OCI-LY7 (cell line): ENCODE data around the gene FAIM2. TPM values are rescaled to one million over a fixed set of nuclear protein-coding genes. Genes with fewer than 3 reads are reported as not detected.

Experiments
- BruUV-seq: library from RNA; stranded (reverse); fragments of 400-500 nt; replicated peaks from 2 replicates; lab custom pipeline; 2021; lab: Mats Ljungman, UMichigan
- CTCF ChIA-PET: fragments of 300-600 bp; sonication (Branson Sonifier 250); formaldehyde crosslinking; loops from one replicate; lab custom pipeline; 2022; ENCODE audit warnings: antibody characterized with exemption; ENCODE audit not compliant: unreplicated experiment; lab: Charles Lee
- POLR2A ChIA-PET: fragments of 300-600 bp; sonication (Branson Sonifier 250); formaldehyde crosslinking; loops from one replicate; lab custom pipeline; 2022; ENCODE audit warnings: antibody characterized with exemption; lab: Charles Lee
- DNase-seq: peaks from one replicate; pipeline ENCODE4 v3.0.0-alpha.2; 2015; ENCODE audit warnings: low spot score
- H2AFZ ChIP-seq: fragments of 200-600 bp; sonication (generic), shearing (Covaris generic); 2 replicates; pipeline ENCODE4 v1.6.1; 2014; ENCODE audit warnings: mild to moderate bottlenecking, antibody characterized with exemption, low read length, moderate library complexity
- H3K27ac ChIP-seq: fragments of 200-600 bp; sonication (generic); 2 replicates; pipeline ENCODE4 v1.5.1; 2014; ENCODE audit warnings: mixed run types, low read depth, mild to moderate bottlenecking, moderate library complexity, low read length, inconsistent platforms; ENCODE audit not compliant: poor library complexity, severe bottlenecking
- H3K36me3 ChIP-seq: fragments of 200-600 bp; sonication (generic); 2 replicates; pipeline ENCODE4 v1.6.1; 2014; ENCODE audit warnings: mild to moderate bottlenecking, antibody characterized with exemption, low read length, moderate library complexity, mixed read lengths; ENCODE audit not compliant: insufficient read depth
- H3K4me1 ChIP-seq: fragments of 200-600 bp; sonication (generic); 2 replicates; pipeline ENCODE4 v1.5.1; 2014; ENCODE audit warnings: mild to moderate bottlenecking, low read length; ENCODE audit not compliant: insufficient read depth, poor library complexity, severe bottlenecking
- H3K4me2 ChIP-seq: fragments of 200-600 bp; sonication (generic); 2 replicates; pipeline ENCODE4 v1.6.1; 2014; ENCODE audit warnings: mild to moderate bottlenecking, low read length
- H3K4me3 ChIP-seq: fragments of 200-600 bp; sonication (generic); 2 replicates; pipeline ENCODE4 v1.5.1; 2014; ENCODE audit warnings: mild to moderate bottlenecking, low read depth, low read length; ENCODE audit not compliant: poor library complexity, severe bottlenecking
- H3K79me2 ChIP-seq: fragments of 200-600 bp; sonication (generic); 2 replicates; pipeline ENCODE4 v1.6.1; 2016; ENCODE audit warnings: low read depth, mild to moderate bottlenecking, low read length, moderate library complexity, mixed read lengths; ENCODE audit not compliant: insufficient read depth
- H3K9me2 ChIP-seq: fragments of 200-600 bp; sonication (generic); 2 replicates; pipeline ENCODE4 v1.6.1; 2016; ENCODE audit warnings: mild to moderate bottlenecking, low read length, mixed read lengths; ENCODE audit not compliant: insufficient read depth
- H3K9me3 ChIP-seq: fragments of 200-600 bp; sonication (generic); 2 replicates; pipeline ENCODE4 v1.6.1; 2014; ENCODE audit warnings: mild to moderate bottlenecking, mixed run types, low read length, mixed read lengths
- H4K20me1 ChIP-seq: fragments of 200-600 bp; sonication (generic); 2 replicates; pipeline ENCODE4 v1.6.1; 2014; ENCODE audit warnings: mild to moderate bottlenecking, antibody characterized with exemption, low read length, moderate library complexity, mixed read lengths; ENCODE audit not compliant: insufficient read depth
- CTCF ChIP-seq: fragments of 200-600 bp; sonication (generic); conservative IDR thresholded peaks from 2 replicates; pipeline ENCODE4 v1.5.1; 2014; ENCODE audit warnings: mild to moderate bottlenecking, antibody characterized with exemption, low read length, moderate library complexity, mixed read lengths
- EZH2phosphoT487 ChIP-seq: fragments of 200-600 bp; sonication (generic); IDR thresholded peaks from 2 replicates; pipeline ENCODE4 v1.6.1; 2018; ENCODE audit warnings: low read depth, borderline replicate concordance, mild to moderate bottlenecking, mixed run types, antibody characterized with exemption, low read length, moderate library complexity, mixed read lengths
- intact Hi-C: fragments of 100-400 bp; cut with micrococcal nuclease; formaldehyde crosslinking; loops from one replicate; pipeline ENCODE4 v1.10.0; 2022; ENCODE audit not compliant: unreplicated experiment
- total RNA-seq, 2 experiments: library from RNA; depleted of rRNA in 1 of 2; stranded (reverse); fragments of >200 nt in 1 of 2; shearing (Covaris generic) in 1 of 2; gene quantifications; 2 replicates each; pipeline ENCODE4 v1.2.3, GENCODE V29; 2014 to 2022

FAIM2 gene
- total RNA-seq, 2 experiments from 2014 or later = 0.10 TPM; not detected in 1

DNA sequence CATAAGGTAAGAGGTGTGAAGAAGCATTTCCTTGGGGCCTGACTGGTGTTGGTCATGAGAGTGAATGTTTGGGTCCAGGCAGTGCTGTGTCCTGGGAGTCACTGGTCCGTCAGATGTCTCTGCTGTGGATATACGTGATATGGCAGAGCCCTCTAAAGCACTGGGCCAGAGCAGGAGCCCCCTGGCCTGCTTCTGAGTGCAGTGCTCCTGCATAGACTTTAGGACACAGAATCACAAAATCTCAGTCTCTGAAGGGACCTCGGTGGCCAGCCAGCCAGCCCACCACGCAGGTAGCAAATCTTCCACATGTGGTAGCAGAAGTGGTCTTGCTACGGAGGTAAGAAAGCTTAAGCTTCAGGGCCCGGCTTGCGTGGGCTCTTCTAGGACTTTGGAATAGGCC is 28.3 kb upstream of the FAIM2 start:
- no peak overlapping the region for H2AFZ ChIP-seq
- ChIA-PET CTCF (no interaction called here), POLR2A (interaction anchor here (0.6 kb wide), 1 partner anchor 46 kb away, joined by 4 read pairs; no protein-coding TSS in a partner anchor)
- TF ChIP-seq CTCF (no peak), EZH2phosphoT487 (no peak)
- no peaks in the 10 kb centered on the region for H3K9me3 ChIP-seq
- no peaks in the 10 kb centered on the region for H4K20me1 ChIP-seq
- H3K36me3 ChIP-seq = no peaks in the 10 kb centered on the region
- no peaks in the 10 kb centered on the region for H3K9me2 ChIP-seq
- no peak overlapping the region for H3K27ac ChIP-seq
- no peak for DNase-seq
- no peak overlapping the region for H3K4me3 ChIP-seq
- BruUV-seq = no TSS peak
- intact Hi-C loops = no loop called here
- no peaks in the 10 kb centered on the region for H3K79me2 ChIP-seq
- no peaks in the 10 kb centered on the region for H3K4me1 ChIP-seq
- no peak overlapping the region for H3K4me2 ChIP-seq

DNA sequence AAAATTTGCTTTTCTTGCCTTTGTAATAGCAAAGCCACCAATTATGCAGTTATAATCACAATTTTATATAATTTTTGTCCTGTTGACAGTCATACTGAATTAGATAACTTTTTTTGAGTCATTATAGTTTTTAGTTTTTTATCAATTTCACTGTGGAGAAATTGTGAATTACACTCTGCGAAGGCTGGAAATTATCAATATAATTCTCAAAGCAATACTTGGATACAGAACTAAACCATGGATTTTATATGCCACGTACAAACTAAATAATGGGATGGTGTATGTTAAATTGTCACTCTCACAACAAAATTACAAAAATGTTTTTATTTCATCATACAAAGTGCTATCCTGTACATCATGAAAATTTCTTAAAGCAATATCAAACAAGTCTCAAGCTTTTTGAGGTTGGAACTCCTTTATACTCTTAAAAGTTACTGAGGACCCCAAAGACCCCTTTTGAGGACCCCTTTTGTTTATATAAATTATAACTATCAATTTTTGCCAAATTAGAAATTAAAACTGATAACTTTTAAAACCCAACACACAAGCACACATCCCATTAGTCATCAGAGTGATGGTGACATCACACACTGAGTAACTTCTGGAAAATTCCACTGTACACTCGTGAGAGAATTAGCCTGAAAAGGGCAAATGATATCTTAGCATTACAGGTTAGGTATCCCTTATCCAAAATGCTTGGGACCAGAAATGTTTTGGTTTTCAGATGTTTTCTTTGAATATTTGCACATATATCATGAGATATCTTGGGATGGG is 27.0 kb upstream of the FAIM2 start:
- Histone ChIP-seq H3K4me3 (no peak overlapping the region), H4K20me1 (no peaks in the 10 kb centered on the region), H3K9me2 (no peaks in the 10 kb centered on the region), H3K36me3 (no peaks in the 10 kb centered on the region), H3K79me2 (no peaks in the 10 kb centered on the region), H3K4me1 (no peaks in the 10 kb centered on the region), H3K27ac (no peak overlapping the region), H2AFZ (no peak overlapping the region), H3K9me3 (no peaks in the 10 kb centered on the region), H3K4me2 (no peak overlapping the region)
- intact Hi-C loops = no loop called here
- ChIA-PET CTCF (no interaction called here), POLR2A (no interaction called here)
- no peak for TF ChIP-seq EZH2phosphoT487
- TF ChIP-seq CTCF = no peak
- DNase-seq = no peak
- BruUV-seq = no TSS peak

DNA sequence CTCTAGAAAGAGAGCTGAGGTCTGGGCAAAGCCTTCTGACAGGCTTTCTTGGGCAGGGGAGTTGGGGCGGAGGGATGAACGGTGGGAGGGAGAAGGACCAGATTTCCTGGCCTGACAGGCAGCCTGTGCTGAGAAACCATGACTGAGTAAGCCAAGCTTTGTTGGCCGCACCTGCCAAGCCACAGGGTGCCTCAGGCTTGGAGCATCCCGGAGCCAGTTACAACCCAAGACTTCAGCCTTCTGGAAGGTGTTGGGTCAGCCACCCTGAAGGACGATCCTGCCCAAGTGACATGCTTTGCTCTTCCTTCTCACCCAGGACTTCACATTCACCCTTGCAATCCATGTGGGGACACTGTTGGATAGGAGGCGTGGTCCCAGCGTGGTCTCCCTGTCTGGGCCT is 25.9 kb upstream of the FAIM2 start:
- Histone ChIP-seq H2AFZ (no peak overlapping the region), H3K79me2 (no peaks in the 10 kb centered on the region), H3K4me1 (no peaks in the 10 kb centered on the region), H3K4me2 (no peak overlapping the region), H3K9me3 (no peaks in the 10 kb centered on the region), H3K27ac (no peak overlapping the region), H3K9me2 (no peaks in the 10 kb centered on the region), H3K4me3 (no peak overlapping the region), H3K36me3 (no peaks in the 10 kb centered on the region), H4K20me1 (no peaks in the 10 kb centered on the region)
- CTCF ChIA-PET = no interaction called here
- no TSS peak for BruUV-seq
- POLR2A ChIA-PET = no interaction called here
- intact Hi-C loops = no loop called here
- TF ChIP-seq EZH2phosphoT487 (no peak), CTCF (no peak)
- no peak for DNase-seq
